SK-N-SH (cell line): ENCODE results near the gene SCT. TPM values are rescaled to one million over a fixed set of nuclear protein-coding genes. Genes with fewer than 3 reads are reported as not detected.

Source experiments
- CTCF ChIA-PET: fragments of 300-600, 350-600 bp; formaldehyde crosslinking; extraction: SDS; loops from one replicate; lab custom pipeline; 2021; lab: Yijun Ruan, JAX
- POLR2A ChIA-PET: fragments of 350-600 bp; sonication (Branson Sonifier 250); formaldehyde crosslinking; extraction: SDS; loops from one replicate; lab custom pipeline; 2020; ENCODE audit warnings: antibody characterized with exemption, inconsistent platforms; lab: Yijun Ruan, JAX
- DNase-seq: peaks from one replicate; pipeline ENCODE4 v3.0.0; 2012
- H2AFZ ChIP-seq: fragments of 200-600 bp; sonication (generic); 2 replicates; pipeline ENCODE4 v1.8.1; 2016; ENCODE audit warnings: antibody characterized with exemption, mild to moderate bottlenecking, low read depth
- H3F3A ChIP-seq: fragments of 200-600 bp; sonication (generic); replicated peaks from 2 replicates; pipeline ENCODE3; 2016; ENCODE audit warnings: antibody characterized with exemption, mild to moderate bottlenecking; ENCODE audit not compliant: insufficient read depth
- H3K27ac ChIP-seq, 2 experiments: fragments of 200-500 bp in 1 of 2; fragments of 200-600 bp in 1 of 2; sonication (Bioruptor generic) in 1 of 2; sonication (generic), shearing (Covaris generic) in 1 of 2; 2 replicates each; pipeline versions ENCODE4 v1.5.1 to v1.6.1; 2014 to 2016; ENCODE audit warnings: low read depth in 2 of 2, inconsistent platforms in 1 of 2, low read length in 1 of 2, mild to moderate bottlenecking in 1 of 2, mixed read lengths in 1 of 2
- H3K27me3 ChIP-seq: fragments of 200-600 bp; sonication (generic), shearing (Covaris generic); 2 replicates; pipeline ENCODE4 v1.6.1; 2016; ENCODE audit warnings: mixed run types; ENCODE audit not compliant: insufficient read depth
- H3K36me3 ChIP-seq, 2 experiments: fragments of 200-500 bp in 1 of 2; fragments of 200-600 bp in 1 of 2; sonication (Bioruptor generic) in 1 of 2; sonication (generic) in 1 of 2; replicated peaks in 1 of 2; 2 replicates each; pipeline versions ENCODE3 to v1.5.1; 2014 to 2016; ENCODE audit warnings: low read length in 1 of 2, mild to moderate bottlenecking in 1 of 2; ENCODE audit not compliant: insufficient read depth in 2 of 2, control insufficient read depth in 1 of 2
- H3K4me1 ChIP-seq, 2 experiments: fragments of 200-500 bp in 1 of 2; fragments of 200-600 bp in 1 of 2; sonication (Bioruptor generic) in 1 of 2; sonication (generic), shearing (Covaris generic) in 1 of 2; 2 replicates each; pipeline versions ENCODE4 v1.5.1 to v1.6.1; 2014 to 2016; ENCODE audit warnings: low read depth in 1 of 2, low read length in 1 of 2, mixed run types in 1 of 2; ENCODE audit not compliant: insufficient read depth in 2 of 2, control insufficient read depth in 1 of 2
- H3K4me2 ChIP-seq: fragments of 200-600 bp; sonication (generic), shearing (Covaris generic); 2 replicates; pipeline ENCODE4 v1.6.1; 2017; ENCODE audit warnings: mixed run types
- H3K4me3 ChIP-seq, 2 experiments: fragments of 200-500 bp in 1 of 2; fragments of 200-600 bp in 1 of 2; sonication (Bioruptor generic) in 1 of 2; sonication (generic), shearing (Covaris generic) in 1 of 2; 2 replicates each; pipeline versions ENCODE4 v1.5.1 to v1.8.1; 2014 to 2016; ENCODE audit warnings: low read depth in 2 of 2, inconsistent platforms in 1 of 2, low read length in 1 of 2, mild to moderate bottlenecking in 1 of 2, mixed read lengths in 1 of 2, moderate library complexity in 1 of 2
- H3K79me2 ChIP-seq: fragments of 200-600 bp; sonication (generic); 2 replicates; pipeline ENCODE4 v1.8.1; 2017; ENCODE audit warnings: mild to moderate bottlenecking; ENCODE audit not compliant: insufficient read depth
- H3K9ac ChIP-seq: fragments of 200-600 bp; sonication (generic); 2 replicates; pipeline ENCODE4 v1.6.1; 2017; ENCODE audit warnings: mixed run types
- H3K9me2 ChIP-seq: fragments of 200-600 bp; sonication (generic); 2 replicates; pipeline ENCODE4 v1.6.1; 2017; ENCODE audit warnings: mixed run types
- H3K9me3 ChIP-seq: fragments of 200-600 bp; sonication (generic); 2 replicates; pipeline ENCODE4 v1.6.1; 2017; ENCODE audit warnings: mixed run types, mild to moderate bottlenecking, moderate library complexity
- H4K20me1 ChIP-seq: fragments of 200-600 bp; sonication (generic); 2 replicates; pipeline ENCODE4 v1.6.1; 2017; ENCODE audit warnings: mild to moderate bottlenecking, mixed run types; ENCODE audit not compliant: insufficient read depth
- EZH2phosphoT487 ChIP-seq: fragments of 200-600 bp; sonication (generic); IDR thresholded peaks from 2 replicates; pipeline ENCODE4 v1.6.1; 2017; ENCODE audit warnings: low read depth, mixed run types, mild to moderate bottlenecking, antibody characterized with exemption, moderate library complexity, borderline replicate concordance
- FOXM1 ChIP-seq: IDR thresholded peaks from 2 replicates; pipeline ENCODE4 v1.4.0; 2012; ENCODE audit warnings: low read depth, mild to moderate bottlenecking
- GATA2 ChIP-seq: sonication (generic); formaldehyde crosslinking; IDR thresholded peaks from 2 replicates; pipeline ENCODE4 v1.5.0; 2020; ENCODE audit warnings: mild to moderate bottlenecking, missing genetic modification reagents
- JUND ChIP-seq: IDR thresholded peaks from 2 replicates; pipeline ENCODE4 v1.4.0; 2012
- POLR2AphosphoS5 ChIP-seq: IDR thresholded peaks from 2 replicates; pipeline ENCODE4 v1.6.1; 2012; ENCODE audit warnings: low read depth, low read length
- RAD21 ChIP-seq: IDR thresholded peaks from 2 replicates; pipeline ENCODE4 v1.6.1; 2012; ENCODE audit warnings: mild to moderate bottlenecking, low read length
- RCOR1 ChIP-seq: fragments of 150-350 bp; IDR thresholded peaks from 2 replicates; pipeline ENCODE4 v1.6.1; 2017; ENCODE audit warnings: antibody characterized with exemption, low read length
- RFX5 ChIP-seq: IDR thresholded peaks from 2 replicates; pipeline ENCODE4 v1.6.1; 2012; ENCODE audit warnings: mild to moderate bottlenecking, improper control_type of control experiment, low read length
- RXRA ChIP-seq: IDR thresholded peaks from 2 replicates; pipeline ENCODE4 v1.4.0; 2012; ENCODE audit warnings: low read depth, mild to moderate bottlenecking, borderline replicate concordance
- SIN3A ChIP-seq: IDR thresholded peaks from 2 replicates; pipeline ENCODE4 v1.6.1; 2012; ENCODE audit warnings: low read depth, mild to moderate bottlenecking, low read length, moderate library complexity, borderline replicate concordance
- YY1 ChIP-seq: IDR thresholded peaks from 2 replicates; pipeline ENCODE4 v1.4.0; 2012; ENCODE audit warnings: low read depth, mild to moderate bottlenecking
- WGBS: methylation state at CpG from one replicate; pipeline ENCODE4 v1.1.6; 2017; ENCODE audit warnings: low lambda C conversion rate; 5-methylcytosine and 5-hydroxymethylcytosine counted together
- polyA plus RNA-seq, 3 experiments: library from polyadenylated mRNA; depleted of rRNA; stranded (reverse); fragments of >200 nt; gene quantifications; 2 replicates each; pipeline ENCODE4 v1.2.3, GENCODE V29; 2012
- TF ChIP-seq, protein P1 (sequence below): IDR thresholded peaks from 2 replicates; pipeline ENCODE4 v1.4.0; 2012; ENCODE audit warnings: low read depth, borderline replicate concordance
- TF ChIP-seq, protein P2 (sequence below): IDR thresholded peaks from 2 replicates; pipeline ENCODE4 v1.4.0; 2012; ENCODE audit warnings: low read depth, borderline replicate concordance

Gene SCT
- polyA plus RNA-seq, 1 of the 3 experiments (the other 2 are of a cell fraction): not detected

DNA sequence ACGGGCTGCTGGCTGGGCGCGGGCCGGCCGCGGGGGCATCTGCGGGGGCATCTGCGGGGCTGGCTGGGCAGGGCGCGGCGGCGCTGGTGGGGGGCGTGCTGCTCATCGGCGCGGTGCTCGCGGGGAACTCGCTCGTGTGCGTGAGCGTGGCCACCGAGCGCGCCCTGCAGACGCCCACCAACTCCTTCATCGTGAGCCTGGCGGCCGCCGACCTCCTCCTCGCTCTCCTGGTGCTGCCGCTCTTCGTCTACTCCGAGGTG is 10.3 kb upstream of the SCT start:
- peak overlapping the region in 1 of 2 experiments; percentile 28; a peak in 1 of 4 replicates for H3K4me3 ChIP-seq
- 55% methylated on average over 16 of the region's 34 CpGs for WGBS
- ChIA-PET CTCF (interaction anchor here (0.8 to 1.5 kb wide), 4 partner anchors 45 to 158 kb away, joined by 3 to 4 read pairs (median 3); no protein-coding TSS in a partner anchor), POLR2A (no interaction called here)
- H3K79me2 ChIP-seq: no peaks in the 10 kb centered on the region
- H3K27me3 ChIP-seq: no peaks in the 10 kb centered on the region
- DNase-seq: peak; percentile 65
- no peak overlapping the region for H3K27ac ChIP-seq
- no peak overlapping the region for H3K4me2 ChIP-seq
- H3K9me3 ChIP-seq: no peaks in the 10 kb centered on the region
- H3K36me3 ChIP-seq: no peaks in the 10 kb centered on the region
- H3K9me2 ChIP-seq: no peaks in the 10 kb centered on the region
- H2AFZ ChIP-seq: no peak overlapping the region
- TF ChIP-seq POLR2AphosphoS5 (no peak), FOXM1 (no peak), GATA2 (no peak), RFX5 (no peak), RCOR1 (no peak), JUND (no peak), EZH2phosphoT487 (no peak), RXRA (no peak), RAD21 (no peak), SIN3A (no peak)
- TF ChIP-seq, protein P1, sequence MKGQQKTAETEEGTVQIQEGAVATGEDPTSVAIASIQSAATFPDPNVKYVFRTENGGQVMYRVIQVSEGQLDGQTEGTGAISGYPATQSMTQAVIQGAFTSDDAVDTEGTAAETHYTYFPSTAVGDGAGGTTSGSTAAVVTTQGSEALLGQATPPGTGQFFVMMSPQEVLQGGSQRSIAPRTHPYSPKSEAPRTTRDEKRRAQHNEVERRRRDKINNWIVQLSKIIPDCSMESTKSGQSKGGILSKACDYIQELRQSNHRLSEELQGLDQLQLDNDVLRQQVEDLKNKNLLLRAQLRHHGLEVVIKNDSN: no peak
- TF ChIP-seq, protein P2, sequence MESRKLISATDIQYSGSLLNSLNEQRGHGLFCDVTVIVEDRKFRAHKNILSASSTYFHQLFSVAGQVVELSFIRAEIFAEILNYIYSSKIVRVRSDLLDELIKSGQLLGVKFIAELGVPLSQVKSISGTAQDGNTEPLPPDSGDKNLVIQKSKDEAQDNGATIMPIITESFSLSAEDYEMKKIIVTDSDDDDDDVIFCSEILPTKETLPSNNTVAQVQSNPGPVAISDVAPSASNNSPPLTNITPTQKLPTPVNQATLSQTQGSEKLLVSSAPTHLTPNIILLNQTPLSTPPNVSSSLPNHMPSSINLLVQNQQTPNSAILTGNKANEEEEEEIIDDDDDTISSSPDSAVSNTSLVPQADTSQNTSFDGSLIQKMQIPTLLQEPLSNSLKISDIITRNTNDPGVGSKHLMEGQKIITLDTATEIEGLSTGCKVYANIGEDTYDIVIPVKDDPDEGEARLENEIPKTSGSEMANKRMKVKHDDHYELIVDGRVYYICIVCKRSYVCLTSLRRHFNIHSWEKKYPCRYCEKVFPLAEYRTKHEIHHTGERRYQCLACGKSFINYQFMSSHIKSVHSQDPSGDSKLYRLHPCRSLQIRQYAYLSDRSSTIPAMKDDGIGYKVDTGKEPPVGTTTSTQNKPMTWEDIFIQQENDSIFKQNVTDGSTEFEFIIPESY: no peak
- H4K20me1 ChIP-seq: peaks cover 7% of the 10 kb centered on the region; the same call in 1 of the 2 replicates
- H3K9ac ChIP-seq: no peak overlapping the region
- H3K4me1 ChIP-seq: peaks cover 0 to 12% of the 10 kb centered on the region in 2 experiments; a peak in 1 of 4 replicates
- H3F3A ChIP-seq: peaks cover 9% of the 10 kb centered on the region

DNA sequence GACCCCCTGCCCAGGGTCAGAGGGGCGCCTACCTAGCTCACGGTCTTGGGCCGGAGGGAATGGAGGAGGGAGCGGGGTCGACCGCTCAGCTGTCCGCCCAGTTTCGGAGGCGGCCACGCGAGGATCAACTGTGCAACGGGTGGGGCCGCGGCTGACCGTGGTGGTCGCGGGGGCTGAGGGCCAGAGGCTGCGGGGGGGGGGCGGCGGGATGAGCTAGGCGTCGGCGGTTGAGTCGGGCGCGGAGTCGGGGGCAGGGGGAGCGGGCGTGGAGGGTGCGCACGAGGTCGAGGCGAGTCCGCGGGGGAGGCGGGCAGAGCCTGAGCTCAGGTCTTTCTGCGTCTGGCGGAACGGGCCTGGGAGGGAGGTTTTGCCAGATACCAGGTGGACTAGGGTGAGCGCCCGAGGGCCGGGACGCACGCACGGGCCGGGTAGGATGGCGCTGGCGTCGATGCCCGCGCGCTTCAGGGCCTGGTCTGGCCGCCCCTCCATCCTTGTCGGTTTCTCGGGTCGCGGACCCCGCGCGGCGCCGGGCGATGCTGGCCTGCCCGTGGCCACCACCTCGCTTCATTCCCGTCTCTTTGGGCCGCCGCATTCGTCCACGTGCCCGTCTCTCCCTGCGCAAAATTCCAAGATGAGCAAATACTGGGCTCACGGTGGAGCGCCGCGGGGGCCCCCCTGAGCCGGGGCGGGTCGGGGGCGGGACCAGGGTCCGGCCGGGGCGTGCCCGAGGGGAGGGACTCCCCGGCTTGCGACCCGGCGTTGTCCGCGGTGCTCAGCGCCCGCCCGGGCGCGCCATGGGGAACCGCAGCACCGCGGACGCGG is 9.7 kb upstream of the SCT start, which contains the start of gene DRD4:
Gene DRD4, plus strand, starts transcription at position 759 of the 822 bp plus-strand sequence. Its CDS starts 36 bp downstream, at position 795.
- H3K79me2 ChIP-seq: no peaks in the 10 kb centered on the region; the same call in 1 of the 2 replicates
- TF ChIP-seq YY1 (no peak), POLR2AphosphoS5 (no peak)
- 85% methylated on average over 67 of the region's 100 CpGs for WGBS
- peak; percentile 86 for DNase-seq
- no peaks in the 10 kb centered on the region for H3K36me3 ChIP-seq
- peaks cover 0 to 12% of the 10 kb centered on the region in 2 experiments; a peak in 1 of 4 replicates for H3K4me1 ChIP-seq
- H3K9me3 ChIP-seq: no peaks in the 10 kb centered on the region
- no peak within 1 kb of the TSS for H3K4me2 ChIP-seq
- ChIA-PET POLR2A (no interaction called here), CTCF (interaction anchor here (1.1 kb wide), 1 partner anchor 10 kb away, joined by 3 read pairs; the partner anchor contains the start of gene SCT)
- H2AFZ ChIP-seq: no peak within 1 kb of the TSS
- H4K20me1 ChIP-seq: peaks cover 7% of the 10 kb centered on the region; the same call in 1 of the 2 replicates
- peaks cover 9% of the 10 kb centered on the region for H3F3A ChIP-seq
- H3K27ac ChIP-seq: no peak within 1 kb of the TSS
- H3K9me2 ChIP-seq: no peaks in the 10 kb centered on the region
- no peaks in the 10 kb centered on the region for H3K27me3 ChIP-seq
- H3K9ac ChIP-seq: no peak within 1 kb of the TSS
- H3K4me3 ChIP-seq: peak within 1 kb of the TSS in 1 of 2 experiments; percentile 28; a peak in 1 of 4 replicates
